GM21423 (cell line): ENCODE results near the gene GSG1L.

Source experiments
- ATAC-seq: cut with Tn5 transposase; IDR thresholded peaks from one replicate; pipeline ENCODE4 v1.9.1; 2021; ENCODE audit warnings: mild to moderate bottlenecking, moderate library complexity; ENCODE audit not compliant: unreplicated experiment

GSG1L gene

DNA sequence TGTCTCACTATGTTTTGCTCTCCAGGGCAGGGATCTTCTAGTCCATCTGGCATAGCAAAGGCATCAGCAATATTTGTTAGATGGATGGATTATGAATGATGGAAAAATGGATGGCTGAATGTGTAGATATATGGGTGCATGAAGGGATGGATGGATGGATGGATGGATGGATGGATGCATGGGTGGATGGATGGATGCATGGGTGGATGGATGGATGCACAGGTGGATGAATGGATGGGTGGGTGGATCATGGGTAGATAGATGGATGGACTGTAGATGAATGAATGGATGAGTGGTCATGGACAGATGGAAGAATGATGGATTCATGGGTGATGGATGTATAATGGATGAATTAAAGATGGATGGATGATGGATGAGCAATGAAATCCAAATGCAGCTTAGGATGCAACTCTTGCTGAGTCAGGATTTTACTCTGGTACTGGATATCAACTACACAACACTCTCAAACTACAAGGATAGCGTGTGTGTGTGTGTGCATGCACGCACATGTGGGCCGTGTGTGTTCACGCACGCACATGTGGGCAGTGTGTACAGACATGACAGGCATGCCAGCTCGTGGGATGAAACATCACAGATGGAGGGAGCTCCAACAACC is 34.0 kb downstream of the GSG1L start:
- no peak for ATAC-seq

DNA sequence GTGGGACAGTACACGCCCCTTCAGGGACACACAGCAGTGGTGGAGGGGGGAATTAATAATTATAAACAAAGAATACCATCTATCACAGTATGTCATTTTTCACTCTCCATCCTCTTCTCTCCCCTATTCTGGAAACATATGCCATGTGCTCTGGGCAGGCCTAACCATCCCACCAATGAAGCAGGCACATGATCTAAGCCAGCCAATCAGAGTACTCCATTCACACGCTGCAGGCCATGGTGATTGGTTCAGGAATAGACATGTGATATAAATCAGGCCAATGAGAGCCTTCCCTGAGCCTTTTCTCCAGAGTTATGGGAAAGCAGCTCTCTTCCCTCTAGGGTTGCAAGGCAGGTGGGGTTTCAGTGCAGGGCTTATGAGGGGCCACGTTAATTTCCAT is 36.5 kb downstream of the GSG1L start:
- no peak for ATAC-seq

DNA sequence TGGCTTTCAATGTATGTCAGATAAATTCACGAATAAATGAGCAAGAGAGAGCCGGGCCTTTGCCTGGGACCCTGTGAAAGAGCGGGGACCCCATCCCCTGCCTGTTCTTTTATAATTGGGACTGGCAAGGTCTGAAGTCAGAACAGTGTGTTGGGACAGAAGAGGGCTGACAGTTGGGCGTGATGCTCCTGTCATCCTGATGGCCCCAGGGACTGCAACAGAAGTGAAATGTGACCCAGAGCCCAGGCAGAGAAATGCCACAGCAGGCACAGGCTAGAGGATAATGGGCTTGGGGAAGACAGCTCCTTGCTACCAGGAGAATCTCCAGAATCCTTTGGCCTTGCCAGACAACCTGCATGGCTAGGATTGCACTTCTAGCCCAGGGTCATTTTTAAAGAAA is 37.9 kb downstream of the GSG1L start:
- ATAC-seq: no peak

DNA sequence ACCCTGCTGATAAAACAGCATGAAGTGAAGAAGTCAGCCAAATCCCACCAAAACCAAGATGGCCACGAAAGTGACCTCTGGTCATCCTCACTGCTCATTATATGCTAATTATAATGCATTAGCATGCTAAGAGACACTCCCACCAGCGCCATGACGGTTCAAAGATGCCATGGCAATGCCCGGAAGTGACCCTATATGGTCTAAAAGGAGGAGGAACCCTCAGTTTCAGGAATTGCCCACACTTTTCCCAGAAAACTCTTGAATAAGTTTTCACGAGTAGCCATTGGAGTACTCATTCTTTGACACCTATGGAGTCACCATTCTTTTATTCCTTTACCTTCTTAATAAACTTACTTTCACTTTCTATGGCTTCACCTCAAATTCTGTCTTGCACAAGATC is 44.3 kb downstream of the GSG1L start:
- ATAC-seq: no peak

DNA sequence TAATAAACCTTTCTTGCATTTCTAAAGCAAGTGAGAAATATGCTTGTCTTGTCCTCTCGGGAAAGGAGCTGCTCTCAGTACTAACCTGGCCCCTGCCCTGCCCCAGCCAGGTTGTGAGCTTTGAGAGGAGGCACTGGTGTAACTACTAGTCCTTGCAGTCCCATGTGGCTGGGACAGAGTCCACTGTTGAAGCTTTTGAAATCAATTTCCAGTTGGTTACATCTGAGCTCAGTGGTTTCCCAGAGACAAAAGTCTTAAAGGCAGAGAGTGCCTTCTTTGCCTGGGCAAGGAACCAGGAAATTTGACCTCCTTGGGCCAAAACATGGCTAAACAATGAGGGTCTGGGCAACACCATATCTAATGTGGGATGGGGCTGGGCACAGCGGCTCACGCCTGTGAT is 48.7 kb downstream of the GSG1L start:
- no peak for ATAC-seq

DNA sequence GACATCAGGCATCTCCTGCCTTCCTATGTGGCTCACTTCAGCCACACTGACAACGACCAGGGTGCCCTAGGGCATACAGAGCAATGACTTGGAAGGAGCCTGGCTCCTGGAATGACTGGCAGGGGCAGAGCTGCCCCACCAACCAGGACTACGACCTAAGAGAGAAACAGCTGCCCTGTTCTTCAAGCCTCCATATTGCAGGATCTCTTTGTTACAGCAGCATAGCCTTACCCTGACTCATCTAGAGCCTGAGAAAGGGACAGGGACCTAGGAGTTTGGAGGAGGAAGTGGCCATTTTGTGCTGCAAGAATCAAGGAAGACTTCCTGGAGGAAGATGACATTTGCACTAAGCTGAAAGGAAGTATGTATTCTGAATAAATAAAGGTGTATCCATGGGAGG is 49.6 kb downstream of the GSG1L start:
- no peak for ATAC-seq

DNA sequence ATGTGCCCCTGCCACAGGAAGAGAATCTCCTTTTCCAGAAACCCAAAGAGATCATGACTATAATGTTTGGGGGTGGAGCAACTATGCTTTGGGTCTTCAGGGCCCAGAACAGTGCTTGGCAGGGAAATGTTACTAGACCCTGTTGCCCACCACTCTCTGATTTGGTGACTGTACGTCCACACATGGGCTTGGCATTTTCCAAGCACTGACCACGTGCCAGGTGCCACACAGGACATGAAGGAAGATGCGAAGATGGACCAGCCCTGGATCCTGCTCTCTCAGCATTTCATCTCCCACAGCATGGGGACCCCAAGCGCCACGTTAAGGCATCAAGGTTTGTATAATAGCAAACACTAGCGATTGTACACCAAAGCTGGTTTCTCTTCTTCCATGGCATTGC is 50.1 kb downstream of the GSG1L start:
- no peak for ATAC-seq

DNA sequence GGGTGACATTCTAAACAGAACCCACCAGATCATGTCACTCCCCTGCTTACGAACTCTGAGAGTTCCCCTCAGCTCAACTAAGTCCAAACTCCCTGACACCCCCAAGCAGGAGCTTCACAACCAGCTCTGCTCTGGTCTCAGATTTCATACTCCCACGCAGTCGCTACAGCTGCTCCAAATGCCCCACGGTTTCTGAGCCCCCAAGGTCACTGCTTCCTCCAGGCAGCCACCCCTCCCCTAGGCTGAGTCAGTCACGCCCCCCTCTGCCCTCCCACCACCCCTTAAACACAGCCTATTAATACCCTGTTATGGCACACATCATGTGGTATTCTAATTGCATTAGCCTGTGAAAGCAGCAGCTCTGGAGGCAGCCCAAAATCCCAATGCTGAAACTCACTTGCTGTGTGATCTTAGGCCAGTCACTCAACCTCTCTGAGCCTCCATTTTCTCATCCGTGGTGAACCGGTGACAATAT is 51.5 kb downstream of the GSG1L start:
- no peak for ATAC-seq

DNA sequence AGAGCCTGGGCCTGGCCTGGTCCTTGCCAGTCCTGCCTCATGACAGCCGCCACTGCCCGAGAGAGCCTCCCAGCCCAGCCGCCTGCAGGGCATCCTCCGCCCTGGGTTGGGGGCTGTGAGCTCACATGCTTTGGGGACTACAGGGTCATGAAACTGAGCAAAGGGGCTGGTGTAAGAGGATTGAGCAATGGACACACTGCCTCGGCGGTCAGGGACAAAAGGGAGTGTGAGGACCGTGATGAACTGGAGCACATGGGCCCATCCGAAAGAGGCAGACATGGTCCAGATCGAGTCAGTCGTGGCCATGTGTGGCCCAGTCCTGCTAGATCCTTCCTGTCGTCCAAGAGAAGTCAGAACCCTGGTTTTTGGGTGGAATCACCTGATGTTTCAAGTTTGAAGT is 52.3 kb downstream of the GSG1L start:
- no peak for ATAC-seq

DNA sequence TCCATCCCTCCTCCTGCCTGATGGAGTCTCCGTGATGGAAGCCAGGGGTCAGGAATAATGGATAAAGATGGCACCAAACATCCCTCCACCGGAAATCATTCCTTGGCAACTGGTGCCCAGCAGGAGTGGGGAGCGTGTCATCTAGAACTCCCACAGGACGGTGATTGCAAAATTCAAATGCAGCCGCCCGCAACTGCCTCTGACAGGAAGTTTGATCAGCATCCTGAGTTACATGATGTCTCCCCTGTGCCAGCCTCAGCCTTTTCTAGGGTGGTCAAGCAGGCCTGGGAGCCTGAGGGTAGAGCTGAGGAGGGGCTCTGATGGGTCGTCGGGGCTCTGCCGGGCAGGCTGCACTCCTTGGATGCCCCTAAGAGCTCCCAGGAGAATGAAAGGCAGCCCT is 52.8 kb downstream of the GSG1L start:
- no peak for ATAC-seq

DNA sequence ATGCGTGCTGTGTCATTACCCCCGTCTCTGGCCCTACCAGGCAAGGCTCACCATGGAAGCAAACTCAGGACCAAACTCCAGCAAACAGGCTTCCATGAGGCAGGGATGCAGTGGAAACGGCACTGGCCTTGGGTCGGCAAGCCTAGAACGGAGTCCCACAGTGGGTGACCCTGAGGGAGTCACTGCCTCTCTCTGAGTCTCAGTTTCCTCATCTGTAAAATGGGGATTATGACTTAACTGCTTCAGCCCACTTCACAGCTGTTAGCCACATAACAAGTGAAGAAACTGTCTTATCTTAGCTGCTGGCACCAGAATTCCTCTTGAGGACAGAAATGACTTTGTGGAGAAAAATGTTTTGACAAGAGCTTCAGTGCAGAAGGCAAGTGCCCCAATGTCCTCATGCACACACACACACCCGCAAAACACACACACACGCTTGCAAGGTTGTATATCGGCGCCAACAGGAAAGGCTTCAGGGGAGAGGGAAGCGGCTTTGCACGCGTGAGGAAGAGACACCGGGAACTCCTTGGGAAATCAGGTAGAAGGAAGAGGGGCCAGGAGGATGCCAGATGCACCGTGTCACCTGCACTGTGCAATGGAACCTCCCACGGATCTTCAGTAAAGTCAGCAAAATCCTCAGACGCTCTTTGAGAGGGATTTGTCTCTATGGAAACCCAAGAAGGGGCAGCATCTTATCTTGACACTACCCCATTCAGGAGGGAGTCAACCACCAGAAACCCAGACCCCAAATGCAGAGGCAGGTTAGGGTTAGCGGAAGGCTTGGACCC is 53.7 kb downstream of the GSG1L start:
- ATAC-seq: no peak

DNA sequence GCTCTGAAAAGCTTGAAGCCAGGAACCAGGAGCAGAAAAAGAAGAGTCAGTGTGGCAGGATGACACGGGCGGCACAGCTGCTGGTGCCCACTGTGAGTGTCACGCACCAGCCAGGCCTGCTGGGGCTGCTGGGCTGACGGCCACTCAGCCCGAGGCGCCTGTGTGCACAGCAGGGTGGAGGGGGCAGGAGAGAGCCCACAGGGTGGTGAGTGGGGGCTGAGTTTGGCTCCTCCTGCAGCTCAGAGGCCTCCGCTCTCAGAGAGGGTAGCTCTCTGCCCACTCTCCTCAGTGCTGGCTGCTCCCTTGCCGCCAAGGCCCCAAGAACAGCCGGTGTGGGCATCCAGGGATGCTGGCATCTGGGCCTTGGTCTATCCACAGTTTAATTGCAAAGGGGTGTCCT is 59.6 kb downstream of the GSG1L start:
- no peak for ATAC-seq

DNA sequence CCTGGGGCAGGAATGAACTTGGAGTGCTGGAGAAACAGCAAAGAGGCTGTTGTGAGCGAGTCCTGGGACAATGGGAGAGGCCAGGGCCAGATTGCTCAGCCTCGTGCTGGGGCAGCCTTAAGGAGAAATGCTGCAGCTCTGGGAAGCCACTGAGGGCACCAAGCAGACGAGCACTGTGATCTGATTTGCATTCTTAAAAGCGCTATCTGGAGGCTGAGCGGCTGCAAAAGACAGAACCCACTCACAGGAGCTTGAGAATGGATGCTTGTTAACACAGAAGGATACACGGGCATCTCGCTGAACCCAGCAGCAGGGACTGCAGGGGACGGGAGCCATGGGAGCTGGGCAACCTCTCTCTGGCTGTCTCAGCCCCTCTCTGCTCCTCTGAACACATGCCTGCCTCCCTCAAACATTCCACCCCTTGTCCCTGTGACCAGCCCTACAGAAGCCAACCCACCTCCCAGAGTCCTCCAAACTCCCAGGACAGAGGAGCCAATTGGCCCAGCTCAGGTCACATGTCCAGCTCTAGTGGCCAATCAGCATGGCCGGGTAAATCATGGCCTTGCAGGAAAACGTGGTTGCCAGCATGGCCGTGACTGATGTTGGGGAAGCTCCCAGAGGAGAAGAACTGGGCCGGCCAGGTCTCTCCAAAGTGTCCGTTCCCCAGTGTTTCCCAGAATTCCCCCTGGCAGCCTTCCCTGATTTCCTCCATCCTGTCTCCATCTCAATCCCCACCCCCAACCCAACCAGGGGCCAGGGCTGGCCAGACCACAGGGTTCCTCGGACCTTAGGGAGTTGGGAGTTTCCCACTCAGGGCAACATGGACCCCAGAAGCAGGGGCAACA is 60.3 kb downstream of the GSG1L start:
- no peak for ATAC-seq

DNA sequence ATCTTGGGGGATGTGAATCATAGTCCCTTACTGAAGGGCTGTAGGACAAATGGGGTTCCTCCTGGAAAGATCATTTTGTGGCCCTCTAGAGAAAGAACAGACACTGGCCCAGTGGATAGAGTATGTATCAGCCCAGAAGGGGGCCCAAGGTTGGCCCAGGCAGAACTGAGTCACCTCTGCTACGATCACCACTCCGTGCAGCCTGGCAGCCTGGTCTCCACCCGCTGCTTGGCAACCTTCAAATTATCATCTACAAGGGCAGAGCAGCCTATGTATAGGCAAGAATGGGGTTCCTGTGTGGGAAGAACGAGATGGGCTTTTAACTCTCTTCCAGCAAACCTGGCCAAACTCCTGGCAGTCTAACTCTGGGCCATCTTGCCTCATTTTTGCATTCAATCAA is 61.9 kb downstream of the GSG1L start:
- no peak for ATAC-seq

DNA sequence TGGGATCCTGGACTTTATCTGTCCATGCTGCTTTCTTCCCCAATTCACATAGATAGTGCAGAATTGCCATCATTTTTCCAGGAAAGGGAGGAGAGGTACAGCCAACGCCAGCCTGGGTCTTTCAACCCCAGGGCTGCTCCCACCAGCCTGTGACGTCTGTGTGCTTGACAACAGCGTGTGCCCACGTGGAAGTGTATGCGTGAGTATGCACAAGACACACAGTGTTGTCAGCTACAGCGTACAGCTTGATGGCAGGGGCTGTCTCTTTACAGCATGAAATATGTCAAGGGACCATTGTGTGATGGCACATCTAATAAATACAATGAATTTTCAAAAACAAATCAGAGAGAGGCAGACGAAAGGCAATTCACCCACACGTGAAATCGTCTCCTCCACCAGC is 62.3 kb downstream of the GSG1L start:
- no peak for ATAC-seq

DNA sequence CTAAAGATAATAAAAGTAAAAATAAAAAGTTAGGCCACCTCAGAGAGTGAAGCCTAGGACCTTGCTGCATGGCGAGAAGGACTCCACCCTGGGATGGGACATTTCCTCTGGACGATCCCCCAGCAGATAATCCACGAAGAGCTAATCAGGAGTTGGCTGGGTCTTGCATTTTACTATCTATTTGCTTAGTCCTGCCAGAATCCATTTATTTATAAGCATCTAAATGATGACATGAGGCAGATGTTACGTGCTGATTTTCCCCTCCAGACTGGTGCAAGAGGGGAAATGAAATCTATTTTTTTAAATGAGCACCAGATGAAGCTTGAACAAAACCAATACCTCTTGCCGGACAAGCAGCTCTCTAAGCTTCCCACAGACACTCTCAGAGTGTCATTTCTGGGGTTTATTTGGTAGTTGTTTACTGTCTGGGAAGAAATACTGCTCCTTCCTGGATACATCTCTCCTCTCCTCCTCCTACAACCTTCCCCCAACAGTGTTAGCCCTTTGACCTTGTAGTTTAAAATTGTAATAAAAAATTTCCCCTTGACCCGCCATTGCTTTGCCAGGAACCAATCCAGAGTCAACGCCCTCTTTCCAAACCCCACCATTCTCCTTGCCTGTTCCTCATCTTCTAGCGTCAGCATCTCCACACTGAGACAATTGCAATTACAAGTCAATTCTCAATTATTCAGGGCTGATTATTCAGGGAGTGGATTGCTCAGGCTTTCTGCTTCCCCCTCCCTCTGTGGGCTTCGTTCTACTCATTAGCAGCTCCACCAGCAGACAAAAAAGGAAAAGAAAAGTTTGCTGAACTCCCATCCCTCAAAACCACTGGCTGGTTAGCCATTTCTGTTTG is 63.0 kb downstream of the GSG1L start:
- no peak for ATAC-seq

DNA sequence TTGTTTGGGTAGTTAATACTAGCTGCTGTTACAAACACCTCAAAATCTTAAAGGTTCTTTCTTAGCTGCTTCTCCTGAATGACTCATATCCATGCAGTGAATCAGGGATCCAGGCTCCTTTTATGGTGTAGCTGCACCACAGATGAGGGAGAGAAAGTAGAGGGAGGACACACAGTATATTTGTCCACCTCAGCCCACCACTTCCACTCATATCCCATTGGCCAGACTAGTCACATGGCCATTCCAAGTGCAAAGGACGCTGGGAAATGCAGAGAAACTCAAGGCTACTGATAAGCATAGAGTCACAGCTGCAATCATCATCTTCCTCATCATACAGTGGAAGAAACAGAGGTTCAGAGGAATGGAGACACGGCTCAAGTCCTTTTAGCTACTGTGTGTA is 63.8 kb downstream of the GSG1L start:
- no peak for ATAC-seq

DNA sequence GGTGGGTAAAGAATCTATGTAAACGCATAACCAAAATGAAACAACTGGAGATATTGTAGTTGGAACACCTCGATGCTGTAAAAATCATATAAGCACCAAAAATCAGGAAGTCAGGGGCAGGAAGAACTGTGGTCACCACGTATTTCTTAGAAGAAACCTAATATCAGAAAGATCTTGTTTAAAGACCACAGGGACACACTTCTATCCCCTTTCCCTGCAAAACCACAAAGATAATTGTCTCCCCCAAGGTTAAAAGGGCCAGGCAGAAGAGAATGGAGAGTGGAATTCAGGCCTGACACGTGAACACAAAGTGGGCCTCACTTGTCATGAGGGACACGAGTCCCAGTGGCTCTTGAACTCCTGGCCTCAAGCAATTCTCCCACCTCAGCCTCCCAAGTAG is 68.1 kb downstream of the GSG1L start:
- ATAC-seq: no peak

DNA sequence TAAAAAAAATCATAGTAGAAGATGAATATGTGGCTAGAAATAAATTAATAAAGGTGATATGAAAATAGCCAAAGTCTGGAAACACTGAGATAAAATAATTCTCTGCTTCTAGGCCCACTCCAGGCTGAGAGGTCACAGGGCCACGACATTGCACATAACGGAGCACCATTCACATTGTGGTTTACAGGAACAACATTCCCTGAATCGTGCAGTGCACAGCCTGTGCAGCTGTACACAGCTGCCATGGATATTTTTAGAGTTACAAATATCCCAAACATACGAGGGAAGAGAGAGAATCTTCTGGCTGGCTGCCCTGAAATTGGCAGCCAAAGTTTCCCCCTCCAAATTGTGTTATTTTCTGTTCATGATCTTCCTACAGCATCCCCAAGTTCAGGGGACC is 68.8 kb downstream of the GSG1L start:
- no peak for ATAC-seq

DNA sequence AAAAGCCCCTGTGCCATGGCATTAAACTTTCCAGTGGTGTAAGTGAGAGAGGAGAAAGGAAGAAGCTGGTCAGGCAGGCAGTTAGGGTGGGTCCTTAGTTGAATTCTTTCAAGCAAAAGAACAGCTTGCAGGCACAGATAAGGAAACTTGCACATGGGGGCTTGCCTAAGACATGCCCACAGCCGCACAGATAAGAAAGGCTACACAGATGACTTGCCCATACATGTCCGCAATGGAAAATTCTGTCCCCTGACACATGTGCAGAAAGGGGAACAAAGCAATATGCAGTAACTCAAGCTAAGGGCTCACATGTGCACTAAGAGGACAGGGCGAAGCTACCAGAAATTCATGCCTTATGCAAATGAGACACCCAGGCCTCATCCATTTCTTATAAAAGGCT is 69.9 kb downstream of the GSG1L start:
- no peak for ATAC-seq

DNA sequence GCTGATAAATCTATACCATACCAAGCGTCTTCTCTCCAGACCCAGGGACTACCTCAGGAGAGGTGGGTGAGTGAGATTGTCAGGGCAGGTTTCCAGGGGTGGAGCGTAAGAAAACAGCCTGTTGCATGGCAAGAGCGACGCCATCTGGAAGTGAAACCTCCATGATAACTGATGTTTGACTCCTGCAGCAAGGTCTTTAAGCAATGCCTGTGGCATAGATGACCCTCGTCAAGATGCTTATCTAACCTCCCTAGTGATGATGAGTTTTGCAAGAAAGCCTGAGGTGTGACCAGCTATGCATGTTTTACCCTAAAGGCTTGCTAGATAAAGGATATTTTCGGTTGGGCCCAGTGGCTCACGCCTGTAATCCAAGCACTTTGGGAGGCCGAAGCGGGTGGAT is 71.6 kb downstream of the GSG1L start:
- ATAC-seq: no peak
